MCF 10A (cell line): Measurements from ENCODE around the gene TAS1R2. TPM values are rescaled to one million over a fixed set of nuclear protein-coding genes. Genes with fewer than 3 reads are reported as not detected.

ENCODE experiments used
- BruUV-seq: library from RNA; stranded (reverse); fragments of 400-500 nt; replicated peaks from 2 replicates; lab custom pipeline; 2021; lab: Mats Ljungman, UMichigan
- CTCF ChIA-PET: fragments of 300-600 bp; sonication (Branson Sonifier 250); formaldehyde crosslinking; extraction: SDS; loops from one replicate; lab custom pipeline; 2021; ENCODE audit warnings: antibody characterized with exemption, inconsistent platforms; lab: Yijun Ruan, JAX
- POLR2A ChIA-PET: fragments of 300-600, 350-650 bp; sonication (Branson Sonifier 250); formaldehyde crosslinking; extraction: SDS; loops from one replicate; lab custom pipeline; 2020; ENCODE audit warnings: antibody characterized with exemption, inconsistent platforms; lab: Yijun Ruan, JAX
- DNase-seq: peaks from one replicate; pipeline ENCODE4 v3.0.0-alpha.2; 2018; ENCODE audit not compliant: unreplicated experiment
- H3K27ac Mint-ChIP-seq: one replicate; pipeline ENCODE4 v1.8.0; 2022; ENCODE audit warnings: mild to moderate bottlenecking, low read depth, mixed read lengths; ENCODE audit not compliant: unreplicated experiment
- H3K27me3 Mint-ChIP-seq: one replicate; pipeline ENCODE4 v1.8.0; 2022; ENCODE audit warnings: mixed read lengths; ENCODE audit not compliant: insufficient read depth, unreplicated experiment
- H3K36me3 Mint-ChIP-seq: one replicate; pipeline ENCODE4 v1.8.0; 2022; ENCODE audit warnings: mild to moderate bottlenecking, moderate library complexity, mixed read lengths; ENCODE audit not compliant: insufficient read depth, unreplicated experiment
- H3K4me1 Mint-ChIP-seq: one replicate; pipeline ENCODE4 v1.8.0; 2022; ENCODE audit warnings: mixed read lengths; ENCODE audit not compliant: insufficient read depth, unreplicated experiment
- H3K4me3 Mint-ChIP-seq: one replicate; pipeline ENCODE4 v1.8.0; 2022; ENCODE audit warnings: mild to moderate bottlenecking, moderate library complexity, mixed read lengths; ENCODE audit not compliant: unreplicated experiment
- H3K9me3 Mint-ChIP-seq: one replicate; pipeline ENCODE4 v1.8.0; 2022; ENCODE audit warnings: mixed read lengths; ENCODE audit not compliant: unreplicated experiment
- intact Hi-C: fragments of 100-400 bp; cut with micrococcal nuclease; formaldehyde crosslinking; loops from 2 replicates; pipeline ENCODE4 v1.14.1; 2022
- microRNA-seq: library from miRNA; unstranded; fragments of <30 nt; microRNA quantifications from one replicate; pipeline ENCODE4 v1.2.0, GENCODE V29; 2022
- total RNA-seq: library from RNA; stranded (reverse); gene quantifications from 2 replicates; pipeline ENCODE4 v1.2.3, GENCODE V29; 2022
- TF ChIP-seq, protein P1 (sequence below): fragments of 200-600 bp; IDR thresholded peaks from one replicate; pipeline ENCODE4 v1.8.0; 2022; ENCODE audit warnings: antibody characterized with exemption, mild to moderate bottlenecking; ENCODE audit not compliant: unreplicated experiment

The TAS1R2 gene
- total RNA-seq, 1 experiment from 2014 or later, result not detected

DNA sequence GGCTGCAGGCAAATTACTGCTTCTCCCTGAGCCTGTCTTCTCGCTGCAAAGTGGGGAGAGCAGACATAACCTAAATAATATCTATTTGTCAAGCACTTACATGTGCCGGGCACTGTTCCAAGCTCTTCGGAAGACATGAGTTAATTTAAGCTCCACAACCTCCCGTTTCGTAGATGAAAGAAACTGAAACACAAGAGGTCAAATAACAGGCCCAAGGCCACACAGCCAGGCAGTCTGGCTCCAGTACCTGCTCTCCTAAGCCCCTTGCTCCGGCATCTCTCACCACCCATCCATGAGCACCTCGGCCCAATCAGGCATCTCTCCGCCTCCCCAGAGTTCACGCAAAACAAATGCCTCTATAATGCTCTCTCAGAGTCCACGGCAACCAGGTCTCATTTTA lies 65.4 kb downstream of the TAS1R2 start:
- Mint-ChIP-seq H3K9me3 (no peaks in the 10 kb centered on the region), H3K27me3 (peaks cover 76% of the 10 kb centered on the region), H3K4me1 (peaks cover 5% of the 10 kb centered on the region), H3K36me3 (no peaks in the 10 kb centered on the region), H3K4me3 (no peak overlapping the region), H3K27ac (no peak overlapping the region)
- TF ChIP-seq, protein P1, sequence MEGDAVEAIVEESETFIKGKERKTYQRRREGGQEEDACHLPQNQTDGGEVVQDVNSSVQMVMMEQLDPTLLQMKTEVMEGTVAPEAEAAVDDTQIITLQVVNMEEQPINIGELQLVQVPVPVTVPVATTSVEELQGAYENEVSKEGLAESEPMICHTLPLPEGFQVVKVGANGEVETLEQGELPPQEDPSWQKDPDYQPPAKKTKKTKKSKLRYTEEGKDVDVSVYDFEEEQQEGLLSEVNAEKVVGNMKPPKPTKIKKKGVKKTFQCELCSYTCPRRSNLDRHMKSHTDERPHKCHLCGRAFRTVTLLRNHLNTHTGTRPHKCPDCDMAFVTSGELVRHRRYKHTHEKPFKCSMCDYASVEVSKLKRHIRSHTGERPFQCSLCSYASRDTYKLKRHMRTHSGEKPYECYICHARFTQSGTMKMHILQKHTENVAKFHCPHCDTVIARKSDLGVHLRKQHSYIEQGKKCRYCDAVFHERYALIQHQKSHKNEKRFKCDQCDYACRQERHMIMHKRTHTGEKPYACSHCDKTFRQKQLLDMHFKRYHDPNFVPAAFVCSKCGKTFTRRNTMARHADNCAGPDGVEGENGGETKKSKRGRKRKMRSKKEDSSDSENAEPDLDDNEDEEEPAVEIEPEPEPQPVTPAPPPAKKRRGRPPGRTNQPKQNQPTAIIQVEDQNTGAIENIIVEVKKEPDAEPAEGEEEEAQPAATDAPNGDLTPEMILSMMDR, result no peak
- CTCF ChIA-PET, result interaction anchor here (0.6 kb wide), 2 partner anchors 197 to 494 kb away, joined by 3 to 4 read pairs; no protein-coding TSS in a partner anchor
- intact Hi-C loops, result no loop called here
- BruUV-seq, result no TSS peak
- POLR2A ChIA-PET, result no interaction called here
- DNase-seq, result no peak

DNA sequence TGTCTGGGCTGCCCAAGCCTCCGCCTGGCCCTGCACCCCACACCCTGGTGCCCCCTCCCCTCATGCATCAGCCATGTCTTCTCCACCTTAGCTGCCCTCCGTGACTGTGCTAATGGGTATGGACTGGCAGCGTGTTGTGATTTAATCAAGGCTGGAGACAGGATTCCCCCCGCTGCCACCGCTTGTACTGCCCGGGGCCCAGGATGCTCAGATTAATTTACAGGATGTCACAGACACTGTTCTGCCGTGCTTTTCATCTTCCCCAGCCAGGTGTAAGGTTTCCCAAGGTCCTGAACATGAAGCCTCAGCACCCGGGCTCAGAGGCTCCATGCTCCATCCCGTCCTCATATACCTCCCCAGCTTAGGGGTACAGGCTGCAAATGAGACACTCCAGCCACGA lies 66.3 kb downstream of the TAS1R2 start:
- peaks cover 76% of the 10 kb centered on the region for H3K27me3 Mint-ChIP-seq
- POLR2A ChIA-PET, result no interaction called here

DNA sequence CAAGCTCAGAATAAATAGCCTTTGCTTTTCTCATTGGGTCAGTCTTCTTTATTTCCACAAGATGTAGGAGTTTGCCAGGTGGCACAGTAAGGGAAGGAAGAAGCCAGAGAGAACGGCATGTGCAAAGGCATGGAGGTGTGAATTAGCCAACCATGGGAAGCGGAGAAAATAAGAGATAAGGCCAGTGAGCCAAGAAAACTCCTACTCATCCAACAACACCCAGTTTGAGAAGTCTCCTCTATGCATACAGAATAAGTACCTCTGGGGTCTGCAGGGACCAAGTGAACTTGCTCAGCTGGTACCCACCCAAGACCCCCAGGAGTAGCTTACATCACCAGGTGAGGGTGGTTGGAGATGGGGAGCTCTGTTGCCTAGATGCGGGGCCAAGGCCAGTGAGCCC lies 66.7 kb downstream of the TAS1R2 start:
- Mint-ChIP-seq H3K9me3 (no peaks in the 10 kb centered on the region), H3K27me3 (peaks cover 76% of the 10 kb centered on the region), H3K36me3 (no peaks in the 10 kb centered on the region), H3K27ac (no peak overlapping the region), H3K4me1 (peaks cover 5% of the 10 kb centered on the region), H3K4me3 (no peak overlapping the region)
- intact Hi-C loops, result no loop called here
- TF ChIP-seq, protein P1, result no peak
- CTCF ChIA-PET, result interaction anchor here (0.6 to 1.1 kb wide), 2 partner anchors 10 to 194 kb away, joined by 3 to 4 read pairs; no protein-coding TSS in a partner anchor
- POLR2A ChIA-PET, result no interaction called here
- BruUV-seq, result no TSS peak
- no peak for DNase-seq

More for the DNA sequence above, 66.3 kb downstream of the TAS1R2 start:
- Mint-ChIP-seq H3K4me1 (peaks cover 5% of the 10 kb centered on the region), H3K4me3 (no peak overlapping the region), H3K36me3 (no peaks in the 10 kb centered on the region), H3K27ac (no peak overlapping the region), H3K9me3 (no peaks in the 10 kb centered on the region)
- CTCF ChIA-PET, result interaction anchor here (0.6 to 0.7 kb wide), 2 partner anchors 10 to 79 kb away, joined by 4 read pairs; no protein-coding TSS in a partner anchor
- no TSS peak for BruUV-seq
- TF ChIP-seq, protein P1, result no peak
- intact Hi-C loops, result no loop called here
- DNase-seq, result no peak

Small RNA genes within 50 kb of the gene (microRNA-seq; reads per million reads assigned to microRNA genes)
- not detected for gene MIR1290
- not detected for gene MIR4695

Other genes starting within 250 kb of the TAS1R2 start
- gene PAX7, start 228.8 kb downstream of the TAS1R2 start, total RNA-seq, result not detected in 2 replicates
- 5.7 and 6.3 TPM in 2 replicates for gene ALDH4A1, start 42.9 kb upstream of the TAS1R2 start, total RNA-seq
- 10.8 and 21.0 TPM in 2 replicates for gene IFFO2, start 97.0 kb upstream of the TAS1R2 start, total RNA-seq